ENCODE data around the gene CC2D1A.

Gene CC2D1A

GRCh38 chr19:13882419-13882795 is 23.6 kb upstream of the CC2D1A start:
- ATAC-seq = no peak
- TF ChIP-seq SNAI2 (CRISPR knock-in tag; IDR thresholded peaks at IDR 0.05) = no peak
- TF ChIP-seq TOX (CRISPR knock-in tag; IDR thresholded peaks at IDR 0.05; ENCODE audit: borderline replicate concordance) = no peak
- TF ChIP-seq ZFP30 (CRISPR knock-in tag; IDR thresholded peaks at IDR 0.05) = no peak
- no peak for TF ChIP-seq POU6F1 (CRISPR knock-in tag; IDR thresholded peaks at IDR 0.05; ENCODE audit: borderline replicate concordance, low read depth)
- no peak for TF ChIP-seq GLIS3 (CRISPR knock-in tag; IDR thresholded peaks at IDR 0.05)
- TF ChIP-seq ZC3H10 (CRISPR knock-in tag; IDR thresholded peaks at IDR 0.05) = no peak
- TF ChIP-seq ESRRG (CRISPR knock-in tag; IDR thresholded peaks at IDR 0.05) = no peak
- TF ChIP-seq BACH2 (CRISPR knock-in tag; IDR thresholded peaks at IDR 0.05; ENCODE audit: borderline replicate concordance) = no peak
- no peak for TF ChIP-seq ZNF565 (CRISPR knock-in tag; conservative IDR thresholded peaks at IDR 0.05; ENCODE audit: low read depth)
- no peak for TF ChIP-seq ZNF8 (CRISPR knock-in tag; IDR thresholded peaks at IDR 0.05)
- no peak for TF ChIP-seq CSRNP3 (CRISPR knock-in tag; IDR thresholded peaks at IDR 0.05)
- TF ChIP-seq RARB (CRISPR knock-in tag; IDR thresholded peaks at IDR 0.05) = no peak
- no peak for TF ChIP-seq TSHZ2 (CRISPR knock-in tag; IDR thresholded peaks at IDR 0.05)
- TF ChIP-seq CREB5 (CRISPR knock-in tag; IDR thresholded peaks at IDR 0.05; ENCODE audit: low read depth) = no peak
- no peak for TF ChIP-seq ZNF70 (CRISPR knock-in tag; IDR thresholded peaks at IDR 0.05)
- no peak for TF ChIP-seq ARNTL (CRISPR knock-in tag; IDR thresholded peaks at IDR 0.05; ENCODE audit: borderline replicate concordance, low read depth)
- TF ChIP-seq ZFP3 (CRISPR knock-in tag; IDR thresholded peaks at IDR 0.05) = no peak
- TF ChIP-seq CSDC2 (CRISPR knock-in tag; IDR thresholded peaks at IDR 0.05) = no peak
- TF ChIP-seq PATZ1 (CRISPR knock-in tag; IDR thresholded peaks at IDR 0.05; ENCODE audit: borderline replicate concordance) = no peak
- no peak for TF ChIP-seq PPARA (CRISPR knock-in tag; IDR thresholded peaks at IDR 0.05; ENCODE audit: borderline replicate concordance)

- ATAC-seq = no peak
- no peak for TF ChIP-seq SNAI2 (CRISPR knock-in tag; IDR thresholded peaks at IDR 0.05)
- TF ChIP-seq ISL1 (CRISPR knock-in tag; IDR thresholded peaks at IDR 0.05) = no peak
- no peak for TF ChIP-seq CSDC2 (CRISPR knock-in tag; IDR thresholded peaks at IDR 0.05)
- no peak for TF ChIP-seq TCF4 (CRISPR knock-in tag; IDR thresholded peaks at IDR 0.05; ENCODE audit: borderline replicate concordance)
- TF ChIP-seq ZNF70 (CRISPR knock-in tag; IDR thresholded peaks at IDR 0.05) = no peak
- TF ChIP-seq OSR1 (CRISPR knock-in tag; IDR thresholded peaks at IDR 0.05) = no peak
- TF ChIP-seq CREB5 (CRISPR knock-in tag; IDR thresholded peaks at IDR 0.05; ENCODE audit: low read depth) = no peak
- TF ChIP-seq POU6F1 (CRISPR knock-in tag; IDR thresholded peaks at IDR 0.05; ENCODE audit: borderline replicate concordance, low read depth) = no peak
- no peak for TF ChIP-seq BACH2 (CRISPR knock-in tag; IDR thresholded peaks at IDR 0.05; ENCODE audit: borderline replicate concordance)
- TF ChIP-seq ZNF565 (CRISPR knock-in tag; conservative IDR thresholded peaks at IDR 0.05; ENCODE audit: low read depth) = no peak
- TF ChIP-seq ZFP30 (CRISPR knock-in tag; IDR thresholded peaks at IDR 0.05) = no peak
- no peak for TF ChIP-seq GLIS3 (CRISPR knock-in tag; IDR thresholded peaks at IDR 0.05)
- TF ChIP-seq PATZ1 (CRISPR knock-in tag; IDR thresholded peaks at IDR 0.05; ENCODE audit: borderline replicate concordance) = no peak
- TF ChIP-seq ZFP3 (CRISPR knock-in tag; IDR thresholded peaks at IDR 0.05) = no peak
- TF ChIP-seq RARB (CRISPR knock-in tag; IDR thresholded peaks at IDR 0.05) = no peak
Observed at GRCh38 chr19:13882836-13883235, 23.2 kb upstream of the CC2D1A start.
